ENCODE measurements around the gene TBC1D22A.

TBC1D22A gene

DNA sequence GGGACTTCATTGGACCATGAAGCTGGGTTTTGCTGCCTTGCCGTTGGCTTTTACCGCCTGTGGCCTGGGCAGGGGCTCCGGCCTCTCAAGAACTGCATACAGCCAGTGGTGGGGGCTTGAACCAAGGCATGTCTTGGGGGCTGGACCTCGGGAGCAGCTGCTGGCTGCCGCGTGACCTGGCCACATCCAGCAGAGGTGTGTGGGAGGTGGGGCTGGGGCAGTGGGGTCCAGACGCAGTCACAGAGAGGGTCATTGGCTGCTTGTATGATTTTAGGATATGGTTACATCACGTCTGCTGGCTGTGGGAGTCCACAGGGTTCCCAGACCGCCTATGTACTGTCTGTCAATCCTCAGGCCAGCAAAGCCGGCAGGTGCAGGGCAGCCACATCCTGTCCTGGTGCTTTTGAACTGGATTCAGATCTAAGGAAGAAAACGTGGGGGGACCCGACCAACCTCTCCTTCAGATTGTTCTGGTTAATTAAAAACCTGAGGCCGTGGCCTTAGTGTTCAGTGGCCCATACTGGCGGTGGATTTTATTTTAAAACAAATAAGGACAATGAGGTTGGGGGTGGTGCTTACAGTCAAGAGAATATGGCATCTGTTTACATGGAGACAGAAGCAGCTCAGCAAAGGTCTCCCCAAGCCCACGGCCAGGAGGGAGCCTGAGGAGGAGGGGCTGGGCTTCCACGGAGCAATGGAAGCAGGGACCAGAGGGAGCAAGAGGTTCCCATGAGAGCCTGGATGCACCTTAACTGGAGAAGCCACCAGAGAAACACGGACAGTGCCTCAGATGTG is 426.0 kb downstream of the TBC1D22A start:
- no peak for FAIRE-seq

DNA sequence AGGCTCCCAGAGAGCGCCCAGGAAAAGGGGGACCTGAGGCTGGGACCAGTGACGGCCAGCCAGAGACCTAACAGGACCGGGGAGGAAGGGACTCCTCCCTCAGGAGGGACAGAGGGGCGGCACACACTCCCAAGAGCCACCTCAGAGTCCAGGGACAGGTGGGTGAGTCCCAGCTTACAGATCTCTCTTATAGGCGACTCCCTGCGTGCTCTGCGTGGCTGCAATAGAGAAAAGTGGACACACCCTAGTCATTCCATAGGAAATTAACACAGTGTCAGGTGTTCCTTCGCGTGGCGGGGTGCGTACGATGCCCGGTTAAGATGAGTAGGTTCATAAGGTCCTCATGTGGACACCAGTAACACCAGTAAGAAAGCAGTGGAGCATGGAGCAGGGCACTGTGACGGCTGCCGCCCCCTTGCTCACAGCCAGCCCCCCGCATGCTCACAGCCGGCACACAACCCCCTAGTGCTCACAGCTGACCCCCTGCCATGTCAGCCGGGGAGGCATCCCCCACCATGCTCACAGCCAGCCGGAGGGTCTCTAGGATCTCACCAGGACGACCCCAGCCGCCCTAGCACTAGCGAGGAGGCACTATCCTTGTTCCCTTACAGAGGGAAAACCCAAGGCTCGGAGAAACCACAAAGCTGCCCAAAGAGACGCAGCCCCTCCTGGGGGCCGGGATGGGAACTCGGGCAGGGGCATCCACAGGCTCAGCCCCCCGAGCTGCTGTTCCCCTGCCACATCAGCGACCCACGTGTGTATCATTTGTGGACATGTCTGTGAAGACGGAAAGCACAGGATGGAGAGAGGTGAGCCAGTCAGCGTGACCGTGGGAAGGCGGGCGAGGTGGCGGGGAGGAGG is 426.8 kb downstream of the TBC1D22A start:
- DNase-seq (ENCODE audit: insufficient read length, low spot score) = no peak
- no peak for FAIRE-seq

More for the DNA sequence above, 426.0 kb downstream of the TBC1D22A start:
- no peak for DNase-seq (ENCODE audit: insufficient read length, low spot score)

DNA sequence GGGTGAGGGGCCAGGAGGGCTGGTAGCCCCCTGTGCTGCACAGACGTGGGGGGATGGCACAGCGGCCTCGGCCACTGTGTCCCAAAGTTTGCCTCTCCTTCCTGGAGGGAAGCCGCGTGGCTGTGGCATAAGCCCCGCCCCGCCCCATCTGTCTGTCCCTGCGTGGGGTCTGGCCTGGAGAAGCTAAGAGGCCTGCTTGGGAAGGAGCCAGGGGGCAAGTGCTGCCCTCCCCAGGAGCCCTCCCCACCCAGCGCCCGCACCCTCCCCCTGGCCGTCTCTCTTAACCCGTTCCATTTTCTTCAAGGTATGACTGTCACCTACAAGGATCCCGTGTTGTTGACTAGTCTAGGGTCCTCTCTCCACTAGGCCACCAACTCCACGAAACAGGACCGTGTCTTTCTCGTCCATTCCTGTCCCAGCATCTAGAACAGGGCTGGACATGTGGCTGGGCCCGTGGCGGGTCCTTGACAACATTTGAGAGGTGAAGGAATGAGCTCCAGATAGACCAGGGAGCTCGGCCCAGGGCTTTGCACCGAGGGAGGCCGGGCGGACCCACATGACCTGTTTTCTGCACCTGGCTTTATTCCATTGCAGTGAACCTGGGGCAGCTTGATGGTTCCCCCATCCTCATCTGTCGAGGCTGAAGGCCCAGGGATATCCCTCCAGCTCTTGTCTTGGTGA is 428.0 kb downstream of the TBC1D22A start:
- no peak for DNase-seq (ENCODE audit: insufficient read length, low spot score)
- FAIRE-seq = no peak

DNA sequence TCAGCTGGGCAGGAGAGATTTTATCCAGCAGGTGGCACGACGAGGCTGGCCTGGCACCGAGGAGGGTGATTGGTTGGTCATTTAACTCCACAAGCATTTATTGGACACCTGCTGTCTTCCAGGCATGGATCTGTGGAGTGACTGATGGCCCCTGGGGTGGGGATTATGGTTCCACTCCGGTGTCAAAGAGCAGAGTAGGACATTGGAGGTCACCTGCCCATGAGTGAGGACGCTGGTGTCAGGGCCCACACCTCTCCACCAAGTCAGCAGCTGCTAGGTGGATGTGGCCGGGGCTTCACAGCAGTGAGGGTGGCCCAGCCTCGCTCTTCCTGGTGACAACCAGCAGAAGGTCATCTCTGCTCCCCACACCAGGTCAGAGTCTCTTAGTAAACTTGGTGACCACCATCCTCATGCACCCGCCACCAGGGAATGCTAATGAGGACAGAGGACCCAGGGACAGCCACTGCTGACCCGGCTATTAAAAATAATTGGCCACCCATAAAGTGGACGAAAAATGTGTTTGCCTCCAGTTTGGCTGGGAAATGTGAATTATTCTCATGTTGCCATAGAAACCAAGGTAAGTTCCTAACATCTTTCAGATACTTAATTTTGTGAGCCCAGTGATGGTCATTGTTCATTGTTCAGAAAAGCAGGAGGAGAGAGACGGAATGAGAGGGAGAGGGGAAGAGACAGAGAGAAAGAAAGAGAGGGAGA is 428.7 kb downstream of the TBC1D22A start:
- DNase-seq (ENCODE audit: insufficient read length, low spot score) (no peak), FAIRE-seq (no peak)

DNA sequence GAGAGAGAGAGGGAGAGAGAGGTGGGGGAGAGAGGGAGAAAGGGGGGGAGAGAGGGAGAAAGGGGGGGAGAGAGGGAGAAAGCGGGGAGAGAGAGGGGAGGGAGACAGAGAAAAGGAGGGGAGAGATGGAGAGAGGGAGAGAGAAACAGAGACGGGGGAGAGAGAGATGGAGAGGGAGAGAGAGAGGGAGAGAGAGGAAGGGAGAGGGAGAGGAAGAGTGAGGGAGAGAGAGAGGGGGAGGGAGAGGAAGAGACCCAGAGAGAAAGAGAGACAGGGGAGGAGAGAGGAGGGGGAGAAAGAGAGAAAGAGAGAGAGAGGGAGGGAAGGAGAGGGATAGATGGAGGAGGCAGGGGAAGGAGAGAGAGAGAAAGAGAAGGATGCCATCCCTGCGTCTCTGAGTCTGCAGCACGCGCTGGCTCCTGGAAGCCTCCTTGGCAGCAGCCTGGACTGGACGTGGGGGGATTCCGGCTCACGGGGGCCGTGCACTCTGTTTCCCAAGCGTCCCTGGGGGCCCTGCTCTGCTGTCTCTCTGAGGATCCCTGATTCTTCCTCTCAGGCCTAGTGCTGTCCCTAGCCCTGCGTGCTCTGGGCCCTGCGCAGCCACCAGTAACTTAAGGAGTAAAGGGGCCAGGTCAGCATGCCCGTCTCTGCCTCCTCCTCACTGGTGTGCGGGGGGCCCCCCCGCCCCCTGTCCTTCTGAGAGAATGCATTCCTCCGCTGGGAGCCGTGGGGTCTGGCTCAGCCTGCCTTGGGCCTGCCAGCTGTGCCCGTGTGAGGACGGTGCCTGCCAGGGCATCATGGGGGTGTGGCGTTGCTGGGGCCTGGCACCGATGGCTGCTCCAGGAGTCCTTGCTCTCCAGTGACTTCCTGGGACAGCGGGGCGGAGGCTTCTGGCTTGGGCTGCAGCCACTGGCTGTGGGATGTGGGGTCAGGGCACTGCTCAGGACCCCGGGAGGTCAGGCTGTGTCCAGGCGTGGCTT is 429.5 kb downstream of the TBC1D22A start:
- FAIRE-seq = no peak

DNA sequence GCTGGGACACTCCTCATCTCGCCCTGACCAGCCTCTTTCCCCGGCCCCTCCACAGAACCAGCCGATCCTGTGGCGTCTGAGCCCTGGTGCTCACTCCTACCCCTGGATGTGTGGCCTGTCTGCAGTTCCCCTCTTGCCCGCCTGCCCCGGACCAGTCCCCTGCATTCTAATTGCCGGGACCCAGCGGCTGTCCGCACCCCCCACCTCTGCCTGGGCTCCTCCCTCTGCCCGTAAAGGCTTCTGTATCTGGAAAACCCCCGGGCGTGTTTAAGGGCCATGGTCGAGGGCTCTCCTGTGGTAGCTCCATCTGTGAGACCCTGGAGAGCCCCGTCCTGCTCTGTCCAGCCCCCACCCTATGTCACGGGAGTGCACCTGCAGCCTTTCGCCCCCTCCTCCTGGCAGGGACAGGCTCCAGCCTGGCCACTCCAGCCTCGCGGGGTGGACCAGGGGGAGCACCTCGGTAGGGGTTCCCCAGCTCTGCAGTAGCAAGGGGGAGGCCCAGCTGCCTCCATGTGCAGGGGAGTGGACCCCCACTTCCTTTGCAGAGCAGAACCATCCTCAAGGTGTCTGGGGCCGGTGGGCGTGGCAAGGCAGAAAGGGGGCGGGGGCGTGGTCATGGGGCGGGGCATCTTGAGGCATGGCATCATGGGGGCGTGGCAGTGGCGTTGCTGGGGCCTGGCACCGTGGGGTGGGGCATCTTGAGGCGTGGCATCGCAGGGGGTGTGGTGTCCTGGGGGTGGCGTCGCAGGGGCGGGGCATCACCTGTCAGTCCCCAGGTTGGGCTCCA is 430.4 kb downstream of the TBC1D22A start:
- DNase-seq (ENCODE audit: insufficient read length, low spot score) (no peak), FAIRE-seq (no peak)

More for the DNA sequence above, 429.5 kb downstream of the TBC1D22A start:
- no peak for DNase-seq (ENCODE audit: insufficient read length, low spot score)

DNA sequence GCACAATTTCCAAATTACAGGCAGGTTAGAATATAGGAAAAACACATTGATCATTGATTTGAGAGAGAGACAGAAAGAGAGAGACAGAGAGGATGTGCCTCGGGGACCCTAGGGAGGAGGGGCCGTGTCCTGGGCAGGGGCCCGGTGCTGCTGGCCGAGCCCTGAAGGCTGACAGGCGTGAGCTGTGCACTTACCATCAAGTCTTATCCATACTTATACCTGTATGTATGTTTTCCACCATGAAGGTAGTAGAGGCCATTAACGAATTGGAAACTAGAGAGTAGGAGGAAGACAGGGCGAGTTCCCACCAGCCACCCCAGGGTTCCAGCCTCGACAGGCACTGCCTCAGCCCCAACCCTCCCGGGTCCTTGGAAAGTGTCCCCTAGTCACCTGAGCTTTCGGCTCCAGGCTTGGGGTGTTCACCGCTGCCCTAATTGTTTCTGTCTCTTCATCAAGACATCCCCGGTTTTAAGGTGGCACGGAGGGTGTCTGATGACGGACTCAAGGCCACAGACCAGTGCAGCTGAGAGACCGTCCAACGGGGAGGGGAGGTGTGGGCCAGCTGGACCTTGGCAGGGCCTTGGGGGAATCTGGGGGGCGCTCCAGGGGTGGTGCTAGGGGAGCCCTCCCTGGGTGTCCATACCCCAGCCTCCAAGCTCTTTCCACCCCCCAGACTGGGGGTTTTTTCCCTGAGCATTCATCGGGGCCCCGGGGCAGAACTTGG is 431.3 kb downstream of the TBC1D22A start:
- no peak for FAIRE-seq
- DNase-seq (ENCODE audit: insufficient read length, low spot score) = no peak

DNA sequence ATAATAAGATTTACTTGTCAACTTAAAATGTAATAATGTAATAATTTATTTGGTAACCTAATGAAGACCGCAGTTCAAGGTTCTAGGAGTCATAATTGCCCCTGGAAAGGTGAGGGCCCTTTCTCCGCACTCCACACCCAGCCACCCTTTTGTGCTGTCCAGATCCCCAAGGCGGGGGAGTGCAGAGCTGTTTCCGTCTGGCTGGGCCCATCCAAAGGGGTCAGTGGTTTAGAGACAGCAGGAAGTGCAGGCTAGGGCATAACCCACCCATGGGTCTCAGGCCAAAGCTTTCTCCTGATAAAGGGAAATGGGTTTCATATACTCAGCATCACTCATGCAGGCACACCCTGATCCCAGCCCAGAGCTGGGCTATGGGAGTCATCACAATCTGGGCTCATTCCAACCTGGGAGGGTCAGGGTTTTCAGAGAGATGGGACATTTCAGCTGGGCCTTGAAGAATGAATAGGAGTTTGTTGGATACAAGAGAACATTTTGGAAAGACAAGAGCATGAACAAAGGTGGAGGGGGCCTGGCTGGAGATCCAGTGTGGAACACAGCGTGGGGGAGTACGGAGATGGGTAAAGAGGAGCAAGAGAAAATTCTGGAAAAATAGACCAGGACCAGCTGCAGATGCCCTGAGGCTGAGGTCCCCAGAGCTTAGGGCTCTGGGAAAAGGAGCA is 432.2 kb downstream of the TBC1D22A start:
- no peak for DNase-seq (ENCODE audit: insufficient read length, low spot score)
- no peak for FAIRE-seq

DNA sequence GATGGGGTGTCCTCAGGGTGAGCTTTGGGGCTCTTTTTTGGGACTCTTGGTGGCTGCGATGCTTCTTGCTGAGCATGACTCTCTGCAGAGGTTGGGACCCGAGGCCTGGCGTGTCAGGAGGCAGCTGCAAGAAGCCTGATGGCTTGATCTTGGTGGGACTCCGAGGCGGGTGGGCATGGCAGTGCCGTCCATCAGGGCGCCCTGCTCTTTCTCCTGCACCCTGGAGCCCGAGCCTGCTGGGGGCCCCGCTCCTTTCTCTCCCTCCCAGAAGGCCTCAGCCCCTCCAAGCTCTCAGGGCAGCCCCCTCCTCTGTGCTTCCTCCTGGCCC is 432.7 kb downstream of the TBC1D22A start:
- no peak for DNase-seq (ENCODE audit: insufficient read length, low spot score)
- FAIRE-seq = no peak

DNA sequence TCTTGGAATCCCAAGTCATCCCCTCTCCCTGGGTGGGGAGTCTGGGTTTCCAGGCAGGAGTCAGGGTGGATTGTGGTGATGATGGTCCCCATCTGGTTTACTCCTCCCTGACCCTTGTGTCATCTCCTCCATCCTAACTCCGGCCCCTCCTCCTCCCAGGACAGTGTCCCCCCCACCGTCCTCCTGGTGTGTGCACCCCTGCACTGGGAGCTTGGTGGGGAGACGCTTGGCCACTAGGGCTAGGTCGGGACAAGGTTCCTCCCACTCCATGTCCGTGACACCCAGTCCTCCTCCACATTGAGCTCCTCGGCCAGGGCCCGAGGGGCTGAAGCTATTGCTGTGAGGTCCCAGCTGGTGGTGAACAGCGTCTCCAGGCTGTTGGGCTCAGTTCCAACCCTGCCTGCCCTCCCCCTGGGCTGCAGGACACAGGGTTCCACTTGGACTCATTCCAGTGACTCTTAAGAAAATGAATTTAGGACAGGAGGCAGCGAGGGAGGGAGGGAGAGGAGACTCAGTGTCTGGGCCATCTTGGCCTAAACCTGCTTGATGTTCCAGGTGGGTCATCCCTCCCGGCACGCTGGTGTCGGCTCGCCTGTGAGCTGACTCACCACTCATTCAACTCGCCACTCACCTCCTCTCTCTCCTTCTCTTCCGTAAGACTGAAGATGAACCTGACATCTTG is 433.2 kb downstream of the TBC1D22A start:
- DNase-seq (ENCODE audit: insufficient read length, low spot score) (no peak), FAIRE-seq (no peak)

DNA sequence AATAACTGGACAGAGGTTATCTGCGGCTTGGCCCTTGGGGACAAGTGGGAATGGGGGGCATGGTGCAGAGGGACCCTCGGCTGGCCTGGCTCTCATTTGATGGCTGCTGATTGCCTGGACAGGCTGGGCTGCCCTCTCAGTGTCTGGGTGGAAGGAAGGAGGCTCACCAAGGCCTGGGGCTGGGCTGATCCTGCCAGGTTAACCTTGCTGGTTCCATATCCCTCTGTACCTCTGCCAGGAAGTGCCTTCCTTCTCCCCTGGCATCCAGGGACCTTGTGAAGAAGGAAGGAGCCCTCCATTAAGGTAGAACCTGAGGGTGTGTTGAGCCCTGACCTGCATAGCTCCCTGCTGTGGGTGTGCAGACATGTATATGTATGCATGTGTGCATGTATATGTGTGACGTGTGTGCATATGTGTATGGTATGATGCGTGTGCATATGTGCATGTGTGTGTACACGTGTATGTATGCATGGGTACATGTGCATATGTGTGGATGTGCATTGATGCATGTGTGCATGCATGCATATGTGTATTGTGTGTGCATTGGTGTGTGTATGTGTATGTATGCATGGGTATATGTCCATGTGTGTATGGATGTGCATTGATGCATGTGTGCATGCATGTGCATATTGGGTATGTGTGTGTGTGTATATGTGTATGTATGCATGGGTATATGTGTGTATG is 433.9 kb downstream of the TBC1D22A start:
- FAIRE-seq (peak; percentile 59), DNase-seq (ENCODE audit: insufficient read length, low spot score) (no peak)

DNA sequence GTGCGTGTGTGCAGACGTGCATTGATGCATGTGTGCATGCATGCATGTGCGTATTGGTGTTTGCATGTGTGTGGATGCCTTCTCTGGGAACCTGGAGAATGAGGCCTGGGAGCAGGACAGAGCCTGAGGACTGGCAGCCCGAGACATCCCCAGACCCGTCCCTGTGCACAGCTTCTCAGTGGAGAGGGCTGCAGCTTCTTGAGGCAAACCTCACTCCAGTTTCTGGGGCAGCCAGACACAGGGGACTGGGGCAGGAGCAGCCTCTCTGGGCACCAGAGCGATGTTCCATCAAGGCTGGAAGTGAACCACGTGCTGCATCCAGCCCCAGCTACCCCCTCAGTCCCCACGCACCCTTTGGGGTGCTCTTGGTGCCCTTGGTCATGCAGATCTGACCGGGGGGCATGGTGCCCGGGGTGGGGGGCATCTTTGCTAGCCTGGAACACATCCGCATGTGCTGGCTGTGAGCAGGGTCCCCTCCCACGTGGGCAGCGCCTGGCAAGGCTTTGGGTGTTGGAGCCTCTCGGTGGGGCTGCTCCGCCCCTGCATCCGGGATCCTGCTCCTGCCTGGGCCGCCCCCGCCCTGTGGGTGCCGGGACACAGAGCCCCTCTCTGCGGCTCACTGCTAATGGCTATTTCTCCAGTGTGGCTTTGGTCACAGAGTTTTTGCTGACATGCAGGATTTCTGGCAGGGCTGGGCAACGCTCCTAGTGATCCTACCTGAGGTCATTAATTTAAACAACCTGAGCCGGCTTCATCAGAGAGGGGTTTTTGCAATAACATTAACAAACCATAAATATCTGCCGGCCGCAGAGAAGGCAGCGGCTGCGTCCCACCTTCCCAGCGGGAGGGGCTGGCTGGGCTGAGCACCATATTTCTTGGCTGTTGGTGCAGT is 434.7 kb downstream of the TBC1D22A start:
- DNase-seq (ENCODE audit: insufficient read length, low spot score) (no peak), FAIRE-seq (no peak)

DNA sequence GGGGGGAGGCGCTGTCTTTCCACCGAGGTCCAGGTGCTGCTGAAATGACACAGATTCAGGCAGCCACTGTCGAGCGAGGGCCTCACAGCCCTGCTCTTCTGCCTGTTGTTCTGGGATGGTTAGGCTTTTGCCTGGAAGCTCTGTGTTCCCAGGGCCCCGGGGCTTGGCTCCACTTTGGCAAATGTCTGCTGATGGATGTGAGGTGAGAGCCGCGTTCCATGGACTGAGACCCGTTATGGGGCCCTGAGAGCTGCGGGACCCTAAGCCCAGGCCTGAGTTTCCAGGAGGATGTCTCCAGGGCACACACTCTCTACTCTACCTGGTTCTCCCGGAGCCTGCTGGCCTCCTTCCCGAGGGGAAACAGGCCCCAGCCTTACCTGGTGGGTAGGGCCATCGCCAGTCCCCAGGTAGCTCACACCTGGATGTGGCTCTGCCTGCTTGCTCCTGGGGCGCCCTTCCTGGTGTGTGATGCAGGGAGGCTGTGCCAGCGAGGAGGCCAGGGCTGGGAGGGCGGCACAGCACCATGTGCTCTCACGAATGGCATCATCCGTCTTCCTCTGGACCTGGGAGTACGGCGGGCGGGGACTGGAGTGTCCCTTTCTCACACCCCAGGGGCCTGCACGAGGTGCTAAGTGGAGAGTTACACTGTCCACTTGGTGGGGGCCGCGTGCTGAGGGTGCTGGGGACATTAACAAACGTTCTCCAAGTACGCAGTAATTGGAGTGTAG is 435.5 kb downstream of the TBC1D22A start:
- no peak for FAIRE-seq

DNA sequence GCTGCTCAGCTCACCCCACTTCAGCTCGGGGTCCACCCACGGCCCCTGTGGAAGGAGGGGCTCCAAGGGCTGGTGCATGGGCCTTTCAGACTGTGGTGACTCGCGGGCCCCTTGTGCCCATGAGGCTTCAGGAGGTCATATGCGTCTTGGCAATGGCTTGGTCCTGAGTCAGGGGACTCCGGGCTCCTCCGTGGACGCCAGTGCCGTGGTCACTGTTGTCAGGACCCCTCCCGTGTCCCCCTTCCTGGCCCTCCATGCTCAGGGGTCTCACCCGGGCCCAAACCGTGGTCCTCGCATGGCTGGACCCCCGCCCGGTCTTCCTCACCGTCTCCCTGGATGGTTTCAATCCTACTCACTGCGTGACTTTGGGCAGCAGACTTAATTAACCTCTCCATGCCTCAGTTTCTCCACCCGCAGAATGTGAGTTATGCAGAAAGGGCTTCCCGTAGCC is 436.4 kb downstream of the TBC1D22A start:
- DNase-seq (ENCODE audit: insufficient read length, low spot score) = no peak

More for the DNA sequence above, 435.5 kb downstream of the TBC1D22A start:
- DNase-seq (ENCODE audit: insufficient read length, low spot score) = no peak

More for the DNA sequence above, 436.4 kb downstream of the TBC1D22A start:
- no peak for FAIRE-seq

All from HTR-8/SVneo (cell line).